IMR-90 (cell line): ENCODE results near the gene PEX26. TPM values are rescaled to one million over a fixed set of nuclear protein-coding genes. Genes with fewer than 3 reads are reported as not detected.

Source experiments
- ATAC-seq: fragments of 200-7000 bp; cut with Tn5 transposase; 2 replicates; pipeline ENCODE4 v1.9.1; 2020; ENCODE audit warnings: low read depth, mild to moderate bottlenecking, moderate library complexity
- BruUV-seq: library from RNA; stranded (reverse); fragments of 400-500 nt; replicated peaks from 2 replicates; lab custom pipeline; 2021; lab: Mats Ljungman, UMichigan
- CTCF ChIA-PET: fragments of 300-600 bp; formaldehyde crosslinking; extraction: SDS; loops from one replicate; lab custom pipeline; 2021; ENCODE audit warnings: antibody characterized with exemption; lab: Yijun Ruan, JAX
- POLR2A ChIA-PET: fragments of 300-600 bp; sonication (Branson Sonifier 250); formaldehyde crosslinking; loops from one replicate; lab custom pipeline; 2022; ENCODE audit warnings: antibody characterized with exemption; ENCODE audit not compliant: unreplicated experiment; lab: Charles Lee
- DNase-seq: peaks from one replicate; pipeline ENCODE4 v3.0.0; 2013
- H2AFZ ChIP-seq: replicated peaks from 2 replicates; pipeline ENCODE3; 2013; ENCODE audit warnings: low read length, mild to moderate bottlenecking; ENCODE audit not compliant: poor library complexity
- H2AK5ac ChIP-seq: 2 replicates; pipeline ENCODE4 v1.6.1; 2013; ENCODE audit warnings: low read depth, low read length, inconsistent platforms
- H2AK9ac ChIP-seq: replicated peaks from 2 replicates; pipeline ENCODE3; 2013; ENCODE audit warnings: mild to moderate bottlenecking, low read depth, low read length, moderate library complexity; ENCODE audit not compliant: poor library complexity
- H2BK120ac ChIP-seq: 2 replicates; pipeline ENCODE4 v1.6.1; 2013; ENCODE audit warnings: low read depth, low read length, inconsistent platforms
- H2BK15ac ChIP-seq: 3 replicates; pipeline ENCODE4 v1.6.1; 2013; ENCODE audit warnings: low read depth, low read length, inconsistent platforms
- H2BK20ac ChIP-seq: 2 replicates; pipeline ENCODE4 v1.6.1; 2013; ENCODE audit warnings: low read depth, mild to moderate bottlenecking, inconsistent platforms, low read length, moderate library complexity
- H2BK5ac ChIP-seq: 2 replicates; pipeline ENCODE4 v1.6.1; 2013; ENCODE audit warnings: mild to moderate bottlenecking, low read depth, low read length, inconsistent platforms; ENCODE audit not compliant: poor library complexity, severe bottlenecking
- H3K14ac ChIP-seq: replicated peaks from 2 replicates; pipeline ENCODE4 v1.6.1; 2013; ENCODE audit warnings: low read depth, low read length, inconsistent platforms
- H3K18ac ChIP-seq: 2 replicates; pipeline ENCODE4 v1.6.1; 2013; ENCODE audit warnings: low read depth, low read length, control low read depth
- H3K23ac ChIP-seq: 2 replicates; pipeline ENCODE4 v1.6.1; 2013; ENCODE audit warnings: low read depth, low read length, inconsistent platforms
- H3K27ac ChIP-seq: 2 replicates; pipeline ENCODE4 v1.5.1; 2013; ENCODE audit warnings: mild to moderate bottlenecking, control low read depth, low read length; ENCODE audit not compliant: insufficient read depth
- H3K27me3 ChIP-seq: 2 replicates; pipeline ENCODE4 v1.6.1; 2013; ENCODE audit warnings: low read length; ENCODE audit not compliant: control insufficient read depth, insufficient read depth
- H3K36me3 ChIP-seq: 2 replicates; pipeline ENCODE4 v1.6.1; 2013; ENCODE audit warnings: low read length, mixed read lengths; ENCODE audit not compliant: control insufficient read depth, insufficient read depth
- H3K4ac ChIP-seq: 2 replicates; pipeline ENCODE4 v1.6.1; 2013; ENCODE audit warnings: low read depth, low read length, inconsistent platforms
- H3K4me1 ChIP-seq: 2 replicates; pipeline ENCODE4 v1.6.1; 2013; ENCODE audit warnings: low read length, mixed read lengths; ENCODE audit not compliant: control insufficient read depth, insufficient read depth
- H3K4me2 ChIP-seq: 2 replicates; pipeline ENCODE4 v1.6.1; 2013; ENCODE audit warnings: low read depth, mild to moderate bottlenecking, control low read depth, low read length, moderate library complexity
- H3K4me3 ChIP-seq: 2 replicates; pipeline ENCODE4 v1.5.1; 2013; ENCODE audit warnings: low read depth, mild to moderate bottlenecking, control low read depth, low read length, moderate library complexity; ENCODE audit not compliant: insufficient read depth
- H3K56ac ChIP-seq: 2 replicates; pipeline ENCODE4 v1.6.1; 2013; ENCODE audit warnings: low read length, inconsistent platforms; ENCODE audit not compliant: insufficient read depth; ENCODE audit errors: extremely low read depth
- H3K79me1 ChIP-seq, 2 experiments: 2 replicates each; pipeline ENCODE4 v1.6.1; 2013; ENCODE audit warnings: low read length in 2 of 2, inconsistent platforms in 1 of 2, low read depth in 1 of 2
- H3K9ac ChIP-seq: 2 replicates; pipeline ENCODE4 v1.6.1; 2013; ENCODE audit warnings: low read depth, low read length, control low read depth
- H3K9me1 ChIP-seq: 2 replicates; pipeline ENCODE4 v1.6.1; 2013; ENCODE audit warnings: low read length, inconsistent platforms; ENCODE audit not compliant: insufficient read depth
- H3K9me3 ChIP-seq: 2 replicates; pipeline ENCODE4 v1.6.1; 2013; ENCODE audit warnings: low read length; ENCODE audit not compliant: control insufficient read depth, insufficient read depth
- H4K20me1 ChIP-seq: 2 replicates; pipeline ENCODE4 v1.6.1; 2013; ENCODE audit warnings: low read length, inconsistent platforms; ENCODE audit not compliant: insufficient read depth
- H4K5ac ChIP-seq: 2 replicates; pipeline ENCODE4 v1.6.1; 2013; ENCODE audit warnings: mild to moderate bottlenecking, low read depth, low read length, control low read depth
- H4K8ac ChIP-seq, 2 experiments: 2 replicates each; pipeline ENCODE4 v1.6.1; 2013; ENCODE audit warnings: low read depth in 2 of 2, low read length in 2 of 2, control low read depth in 1 of 2, inconsistent platforms in 1 of 2
- H4K91ac ChIP-seq: 2 replicates; pipeline ENCODE4 v1.6.1; 2013; ENCODE audit warnings: low read depth, low read length, inconsistent platforms; ENCODE audit not compliant: insufficient read depth
- CEBPB ChIP-seq: IDR thresholded peaks from 2 replicates; pipeline ENCODE4 v1.6.1; 2012; ENCODE audit warnings: low read depth, low read length, improper control_type of control experiment
- CHD1 ChIP-seq: IDR thresholded peaks from 2 replicates; pipeline ENCODE4 v1.6.1; 2012; ENCODE audit warnings: low read depth, low read length, improper control_type of control experiment
- ELK1 ChIP-seq: fragments of 150-350 bp; IDR thresholded peaks from 2 replicates; pipeline ENCODE4 v1.6.1; 2016; ENCODE audit warnings: low read depth, mild to moderate bottlenecking, low read length, moderate library complexity, borderline replicate concordance
- FOS ChIP-seq: fragments of 150-350 bp; IDR thresholded peaks from 2 replicates; pipeline ENCODE4 v1.6.1; 2016; ENCODE audit warnings: low read depth, low read length
- MXI1 ChIP-seq: IDR thresholded peaks from 2 replicates; pipeline ENCODE4 v1.6.1; 2012; ENCODE audit warnings: low read depth, mild to moderate bottlenecking, low read length, moderate library complexity, borderline replicate concordance
- NFE2L2 ChIP-seq: fragments of 150-350 bp; IDR thresholded peaks from 2 replicates; pipeline ENCODE4 v1.6.1; 2016; ENCODE audit warnings: low read depth, mild to moderate bottlenecking, low read length
- RAD21 ChIP-seq: IDR thresholded peaks from 2 replicates; pipeline ENCODE4 v1.6.1; 2012; ENCODE audit warnings: low read length, improper control_type of control experiment
- RFX5 ChIP-seq: IDR thresholded peaks from 2 replicates; pipeline ENCODE4 v1.8.0; 2012; ENCODE audit warnings: low read depth, mild to moderate bottlenecking, low read length, moderate library complexity
- SMC3 ChIP-seq: fragments of 150-350 bp; IDR thresholded peaks from 2 replicates; pipeline ENCODE4 v1.6.1; 2016; ENCODE audit warnings: low read depth, mild to moderate bottlenecking, antibody characterized with exemption, low read length, moderate library complexity
- WGBS, 2 experiments: methylation state at CpG; one replicate each; pipeline versions ENCODE4 v1.1.5 to v1.1.7; 2013; ENCODE audit warnings: missing lambda C conversion rate in 2 of 2; ENCODE audit not compliant: insufficient read length in 1 of 2; ENCODE audit errors: extremely low coverage in 2 of 2; 5-methylcytosine and 5-hydroxymethylcytosine counted together
- dilution Hi-C: fragments of 300-500 bp; cut with HindIII; formaldehyde crosslinking; loops from one replicate; pipeline ENCODE4 v1.14.3; 2018; ENCODE audit warnings: low sequenced_read_pairs; ENCODE audit not compliant: unreplicated experiment
- in situ Hi-C: fragments of 300-500 bp; cut with MboI; formaldehyde crosslinking; loops from 3 replicates; pipeline ENCODE4 v1.14.3; 2019; ENCODE audit warnings: low sequenced_read_pairs, inconsistent platforms, mixed read lengths
- intact Hi-C: fragments of 100-400 bp; cut with micrococcal nuclease; formaldehyde crosslinking; loops from 2 replicates; pipeline ENCODE4 v1.10.0; 2022
- polyA plus RNA-seq, 3 experiments: library from polyadenylated mRNA; depleted of rRNA; stranded (reverse); fragments of >200 nt; gene quantifications; 2 replicates each; pipeline ENCODE4 v1.2.3, GENCODE V29; 2012; ENCODE audit warnings: low replicate concordance in 1 of 3
- total RNA-seq: library from RNA; depleted of rRNA; stranded (reverse); fragments of >200 nt; gene quantifications from 2 replicates; pipeline ENCODE4 v1.2.3, GENCODE V29; 2012
- TF ChIP-seq, protein P1 (sequence below): fragments of 150-350 bp; IDR thresholded peaks from 2 replicates; pipeline ENCODE4 v1.6.1; 2017; ENCODE audit warnings: mild to moderate bottlenecking, antibody characterized with exemption, low read length, low read depth

The PEX26 gene
- total and polyA plus RNA-seq, 2 of the 4 experiments (the other 2 are of a cell fraction) = 12.2 to 18.5 TPM

DNA sequence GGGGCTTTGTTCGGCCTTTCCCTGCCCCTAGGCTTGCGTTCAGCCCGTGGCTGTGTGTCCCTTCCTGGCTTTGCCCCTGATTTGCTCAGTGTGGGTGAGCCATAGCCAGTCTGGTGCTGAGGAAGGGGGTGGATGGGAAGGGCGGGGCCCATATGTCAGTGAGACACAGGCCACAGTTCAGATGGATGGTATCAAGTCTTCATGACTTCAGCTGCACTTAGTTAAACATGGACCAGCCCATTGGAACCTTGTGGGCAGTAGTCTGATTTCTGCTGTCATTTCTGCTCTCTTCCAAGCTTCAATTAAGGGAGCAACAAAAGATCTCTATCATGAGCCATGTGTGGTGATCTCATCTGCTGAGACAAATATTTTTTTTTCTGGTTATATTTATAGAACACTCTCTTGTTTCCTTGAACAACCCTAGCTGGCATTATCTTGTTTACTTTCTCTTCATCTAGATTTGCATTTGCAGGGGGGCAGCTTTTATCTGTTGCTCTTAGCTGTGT is 21.6 kb upstream of the PEX26 start:
- Histone ChIP-seq H2AK9ac (peak overlapping the region; percentile 56), H4K20me1 (no peaks in the 10 kb centered on the region), H3K9ac (no peak overlapping the region), H3K4me1 (peaks cover 18% of the 10 kb centered on the region), H3K9me3 (no peaks in the 10 kb centered on the region), H2BK15ac (peak overlapping the region; percentile 86; the same call in 2 of the 3 replicates), H3K4me2 (peak overlapping the region; percentile 4; the same call in 1 of the 2 replicates), H3K23ac (peak overlapping the region; percentile 57; the same call in 1 of the 2 replicates), H2AFZ (peak overlapping the region; percentile 81), H2BK20ac (peak overlapping the region; percentile 71; the same call in 1 of the 2 replicates), H3K14ac (peak overlapping the region; percentile 67), H3K27me3 (no peaks in the 10 kb centered on the region), H3K79me1 (no peaks in the 10 kb centered on the region), H3K36me3 (no peaks in the 10 kb centered on the region), H2AK5ac (peak overlapping the region; percentile 71), H4K5ac (peak overlapping the region; percentile 20), H3K18ac (peak overlapping the region; percentile 5), H3K56ac (no peak overlapping the region), H3K4ac (peak overlapping the region; percentile 82), H2BK5ac (peak overlapping the region; percentile 63), H3K9me1 (peaks cover 16% of the 10 kb centered on the region), H4K8ac (peak overlapping the region; percentile 63 to 64), H3K27ac (peak overlapping the region; percentile 63), H2BK120ac (peak overlapping the region; percentile 84), H4K91ac (peak overlapping the region; percentile 64), H3K4me3 (no peak overlapping the region)
- CTCF ChIA-PET = interaction anchor here (0.5 to 1.4 kb wide), 3 partner anchors 20 to 335 kb away, joined by 4 read pairs; no protein-coding TSS in a partner anchor
- peak; percentile 72 for ATAC-seq
- no peak for TF ChIP-seq FOS
- no peak for TF ChIP-seq RAD21
- no peak for TF ChIP-seq ELK1
- no peak for TF ChIP-seq MXI1
- TF ChIP-seq RFX5 = no peak
- no peak for TF ChIP-seq CHD1
- TF ChIP-seq, protein P1, sequence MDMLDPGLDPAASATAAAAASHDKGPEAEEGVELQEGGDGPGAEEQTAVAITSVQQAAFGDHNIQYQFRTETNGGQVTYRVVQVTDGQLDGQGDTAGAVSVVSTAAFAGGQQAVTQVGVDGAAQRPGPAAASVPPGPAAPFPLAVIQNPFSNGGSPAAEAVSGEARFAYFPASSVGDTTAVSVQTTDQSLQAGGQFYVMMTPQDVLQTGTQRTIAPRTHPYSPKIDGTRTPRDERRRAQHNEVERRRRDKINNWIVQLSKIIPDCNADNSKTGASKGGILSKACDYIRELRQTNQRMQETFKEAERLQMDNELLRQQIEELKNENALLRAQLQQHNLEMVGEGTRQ = no peak
- TF ChIP-seq CEBPB = no peak
- TF ChIP-seq SMC3 = no peak
- no peak for TF ChIP-seq NFE2L2
- intact Hi-C loops (no loop called here), in situ Hi-C loops (loop anchor here (25.0 kb wide), 1 partner anchor 494 kb away; the partner anchor contains the start of gene SLC25A18), dilution Hi-C loops (no loop called here)
- POLR2A ChIA-PET = no interaction called here
- peak; percentile 76 for DNase-seq
- BruUV-seq = no TSS peak
- 75% methylated on average over 3 of the region's 4 CpGs; no CpG with 5 or more reads in 1 of the 2 experiments for WGBS, 2 experiments
